Forelimb muscle (tissue), 1 donor: ENCODE data around the gene CTBP2. TPM values are rescaled to one million over a fixed set of nuclear protein-coding genes. Genes with fewer than 3 reads are reported as not detected.

Experiments used
- DNase-seq: peaks from one replicate; pipeline ENCODE4 v3.0.0-alpha.2; 2013; ENCODE audit warnings: low read depth
- polyA plus RNA-seq: library from polyadenylated mRNA; unstranded; fragments of 120-200 nt; gene quantifications from one replicate; pipeline ENCODE4 v1.2.1, GENCODE V29; 2013; ENCODE audit not compliant: insufficient read length

Gene CTBP2
- polyA plus RNA-seq, 1 donor: 34.1 TPM

DNA sequence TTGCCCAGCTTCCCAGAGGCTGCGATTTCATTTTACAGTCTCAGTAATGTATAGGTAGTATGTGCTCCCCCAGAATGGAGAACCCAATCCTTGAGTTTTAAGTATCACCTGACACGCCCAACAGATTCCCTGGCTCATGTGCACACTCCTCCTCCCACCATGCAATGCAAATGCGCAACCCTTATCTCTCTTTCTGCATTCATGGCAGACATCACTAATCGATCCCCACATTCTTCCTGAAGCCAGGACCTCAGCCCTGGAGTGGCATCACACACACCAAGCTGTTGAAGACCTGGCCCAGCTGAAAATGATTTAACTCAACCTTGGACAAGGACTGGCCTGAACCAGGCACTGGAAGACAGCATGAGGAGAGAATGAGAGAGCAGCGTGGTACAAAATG lies 150.0 kb downstream of the CTBP2 start:
- no peak for DNase-seq

- no peak for DNase-seq
These were observed 150.7 kb downstream of the CTBP2 start for GRCh38 chr10:125009661-125010161.

DNA sequence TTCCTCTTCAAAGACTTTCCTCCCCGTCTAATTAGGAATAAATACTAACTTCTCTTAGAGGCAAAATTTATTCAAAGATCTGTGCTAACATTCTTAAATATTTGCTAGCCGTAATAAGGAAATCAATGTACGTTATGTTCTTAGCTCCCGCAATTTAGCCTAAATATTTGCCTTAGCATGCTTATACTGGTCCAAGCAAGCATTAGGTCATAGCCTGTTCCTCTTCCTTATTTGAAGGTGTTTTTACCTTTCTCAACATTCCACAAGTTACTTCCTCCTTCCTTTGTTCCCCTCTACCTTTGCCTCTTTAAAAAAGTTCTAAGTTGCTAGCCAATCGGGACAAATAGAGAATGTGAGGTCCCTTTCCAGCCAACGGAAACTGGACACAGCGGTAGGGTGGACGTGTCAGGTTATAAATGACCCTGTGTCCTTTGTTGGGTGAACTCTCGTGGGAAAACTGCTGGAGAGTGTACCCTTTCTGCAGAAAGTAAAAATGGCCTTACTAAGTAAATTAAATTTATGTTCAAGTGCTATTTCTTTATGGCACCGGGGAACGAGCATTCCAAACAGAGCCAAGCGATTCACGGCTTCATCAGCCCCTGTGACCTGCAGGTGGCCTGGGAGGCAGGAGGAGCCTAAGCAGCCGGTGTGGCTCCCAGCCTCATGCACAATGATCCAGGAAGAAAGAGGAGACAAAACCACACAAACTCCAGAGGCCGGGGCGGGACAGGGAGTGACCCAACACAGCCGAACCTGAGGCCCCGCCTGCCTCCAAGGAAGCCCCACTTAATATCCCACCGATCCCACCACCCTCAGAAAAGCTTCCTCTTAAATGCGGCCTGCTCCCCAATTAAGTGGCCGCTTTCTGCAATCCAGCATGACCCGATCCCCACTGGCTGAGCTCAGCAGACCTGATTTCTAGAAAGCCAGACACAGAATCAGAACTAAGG lies 151.4 kb downstream of the CTBP2 start:
- DNase-seq: no peak

GRCh38 chr10:125007436-125007835 lies 152.9 kb downstream of the CTBP2 start:
- DNase-seq: no peak

DNA sequence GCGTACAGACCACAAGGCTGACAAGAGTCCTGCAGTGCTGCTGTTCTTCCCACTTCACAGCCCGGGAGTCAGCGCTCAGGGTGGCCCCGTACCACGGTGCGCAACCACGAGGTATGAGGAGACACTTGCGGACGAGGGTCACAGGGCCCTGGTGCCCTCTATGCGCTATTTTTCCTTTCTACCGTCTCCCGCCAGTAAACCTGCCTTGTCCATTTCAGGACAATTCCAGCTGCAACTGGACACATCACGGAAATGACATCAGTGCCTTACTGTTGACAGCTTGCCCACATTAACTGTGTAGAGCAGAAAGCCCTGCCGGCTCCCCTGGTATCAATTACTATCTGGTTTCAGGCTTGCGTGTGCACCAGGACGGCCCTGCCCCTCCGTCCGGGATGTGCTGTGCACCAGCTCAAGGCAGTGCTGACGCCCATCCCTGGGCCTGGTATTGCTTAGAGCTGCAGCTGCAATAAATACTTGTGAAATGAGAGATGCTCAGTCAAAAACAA lies 153.4 kb downstream of the CTBP2 start:
- DNase-seq: peak; percentile 46

DNA sequence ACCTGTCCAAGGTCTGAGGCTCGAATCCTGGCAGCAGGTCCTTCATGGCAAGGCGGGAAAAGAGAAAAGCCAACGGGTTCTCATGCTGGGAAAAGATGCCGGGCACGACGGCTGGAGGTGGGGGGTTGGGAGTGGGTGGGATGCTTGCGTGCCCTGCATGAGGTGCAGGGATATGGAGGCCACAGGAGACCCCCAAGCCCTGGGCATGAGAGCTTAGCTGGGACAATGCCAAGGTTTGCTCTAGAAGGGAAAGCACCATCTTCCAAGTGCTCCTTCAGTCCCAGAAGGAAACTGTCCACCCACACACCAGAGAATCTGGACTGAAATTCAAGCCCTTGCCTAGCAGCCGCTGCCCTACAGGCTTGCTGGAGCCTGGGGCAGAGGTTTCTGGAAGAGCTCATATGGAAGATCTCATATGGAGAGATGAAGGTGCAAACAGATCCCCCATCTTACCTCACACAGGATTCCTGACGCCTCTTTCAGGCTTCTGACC lies 154.1 kb downstream of the CTBP2 start:
- DNase-seq: no peak

- DNase-seq: no peak
These were observed 154.8 kb downstream of the CTBP2 start for GRCh38 chr10:125005312-125006187.

DNA sequence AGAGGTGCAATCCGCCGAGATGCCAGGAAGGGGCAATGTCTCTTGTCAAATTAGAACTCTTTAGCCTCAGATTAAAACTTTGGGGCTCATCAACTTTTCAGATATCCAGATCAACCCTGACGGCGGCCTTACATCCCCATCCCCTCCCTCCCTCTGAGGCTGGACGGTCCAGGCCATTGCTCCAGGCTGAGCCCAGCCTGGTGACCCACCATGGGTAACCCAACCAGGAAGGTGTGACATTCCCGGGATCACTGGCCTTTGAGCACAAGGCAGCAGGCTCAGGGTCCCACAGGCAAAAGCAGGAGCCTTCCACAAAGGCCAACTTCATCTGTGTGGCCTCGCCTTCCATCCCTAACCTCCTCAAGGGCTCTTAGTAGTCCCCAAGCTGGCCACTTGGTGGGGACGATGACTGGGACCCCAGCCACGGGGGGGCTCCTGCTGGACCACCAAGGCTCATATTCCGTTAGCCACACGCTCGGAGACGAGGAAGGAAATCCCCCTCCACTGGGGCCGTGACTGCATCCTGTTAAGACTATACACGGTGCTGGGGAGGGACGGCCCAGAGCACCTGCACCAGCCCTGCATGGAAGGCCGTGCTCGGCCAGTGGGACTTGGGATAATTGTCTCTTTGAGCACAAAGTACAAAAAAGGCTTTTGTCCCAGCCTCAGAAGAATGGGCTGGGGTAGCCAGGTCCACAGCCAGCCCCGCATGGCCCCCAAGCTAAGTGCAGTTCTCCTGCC lies 155.6 kb downstream of the CTBP2 start:
- DNase-seq: no peak

DNA sequence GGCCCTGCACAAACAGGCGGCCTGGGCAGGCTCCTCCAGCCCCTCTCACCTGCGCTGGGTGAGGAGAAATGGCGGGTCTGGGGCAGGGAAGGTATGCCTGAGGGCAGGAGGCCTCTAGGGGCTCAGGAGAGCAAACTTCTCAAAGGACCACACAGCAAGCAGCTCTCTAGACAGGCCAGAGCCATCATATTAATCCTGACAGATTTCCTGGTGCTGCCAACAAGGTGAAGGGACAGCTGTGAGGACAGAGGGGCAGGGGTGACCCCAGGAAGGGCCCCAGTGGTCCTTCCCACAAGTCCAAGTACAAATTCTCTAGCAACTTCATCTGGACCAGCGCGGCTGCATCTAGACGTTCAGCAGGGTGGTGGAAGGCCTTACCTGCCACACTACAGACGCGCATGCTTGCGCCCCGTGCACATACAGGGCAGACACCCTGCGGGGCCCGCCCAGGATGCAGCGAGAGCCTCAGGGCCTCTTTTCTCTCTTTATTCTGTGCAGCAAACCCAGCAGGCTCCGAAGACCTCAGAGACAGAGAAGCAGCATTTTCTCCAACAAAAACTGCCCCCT lies 156.4 kb downstream of the CTBP2 start:
- no peak for DNase-seq

DNA sequence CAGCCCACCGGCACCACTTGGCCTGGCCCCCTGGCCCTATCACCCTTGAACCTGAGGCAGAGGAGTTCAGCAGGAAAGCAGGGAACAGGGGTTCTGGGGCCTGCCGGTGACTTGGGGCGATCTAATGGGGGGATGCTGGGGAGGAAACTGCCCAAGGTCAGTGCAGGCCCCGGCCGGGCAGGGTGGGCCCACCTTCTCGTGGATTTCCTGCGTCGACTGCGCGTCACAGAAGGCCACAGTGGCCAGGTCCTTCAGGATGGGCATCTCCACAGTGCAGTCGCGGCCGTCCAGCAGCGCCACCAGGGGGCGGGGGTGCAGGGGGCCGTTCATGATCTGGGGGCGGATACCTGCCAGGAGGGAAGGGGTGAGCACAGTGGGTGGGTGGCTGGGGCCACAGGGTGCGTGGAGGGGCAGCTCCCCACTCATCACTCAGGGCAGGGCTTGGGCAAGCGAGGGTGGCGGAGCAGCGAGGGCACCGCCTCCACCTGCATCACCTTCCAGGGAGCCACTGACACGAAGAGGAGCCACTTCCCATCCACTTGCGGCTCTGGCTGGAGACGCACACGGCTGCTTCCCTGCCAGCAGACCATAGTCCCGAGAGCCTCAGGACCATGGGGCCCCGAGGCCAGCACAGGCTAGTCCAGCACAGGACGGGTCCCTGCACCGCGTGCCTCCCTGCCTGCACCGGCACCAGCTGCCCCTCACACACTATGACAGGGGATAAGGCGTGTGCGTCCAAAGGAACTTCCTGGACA lies 157.0 kb downstream of the CTBP2 start:
- DNase-seq: no peak

DNA sequence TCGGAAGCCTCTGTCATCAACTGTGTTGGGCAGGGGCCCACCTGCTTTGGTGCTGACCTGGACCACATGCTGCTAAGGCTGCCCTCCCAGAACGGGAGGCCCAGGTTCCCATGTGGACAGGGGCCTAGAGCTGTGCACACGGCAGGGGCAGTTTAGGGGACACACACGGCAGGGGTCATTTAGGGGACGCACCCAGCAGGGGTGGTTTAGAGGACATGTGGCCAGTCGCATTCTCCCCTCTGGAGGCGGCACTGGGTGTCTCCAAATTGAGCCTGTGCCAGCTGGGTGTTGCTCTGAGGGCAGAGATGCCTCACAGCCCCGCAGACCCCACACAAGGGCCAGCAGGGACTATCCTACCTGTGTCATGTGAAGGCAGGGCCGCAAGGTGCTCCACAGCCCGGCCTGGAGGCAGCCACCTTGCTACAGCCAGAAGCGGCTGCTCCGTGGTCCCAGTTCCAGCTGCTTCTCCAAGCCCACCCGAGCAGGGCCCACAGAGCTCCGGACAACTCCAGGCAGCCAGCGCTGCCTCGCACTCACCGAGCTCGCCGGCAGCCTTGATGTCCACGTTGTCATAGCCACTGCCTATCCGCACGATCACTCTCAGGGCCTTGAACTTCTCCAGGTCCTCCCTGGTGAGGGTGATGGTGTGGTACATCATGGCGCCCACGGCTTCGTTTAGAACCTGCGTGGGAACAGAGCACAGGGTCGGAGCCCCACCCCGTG lies 157.8 kb downstream of the CTBP2 start:
- no peak for DNase-seq

- no peak for DNase-seq
These were observed 158.3 kb downstream of the CTBP2 start for GRCh38 chr10:125002047-125002422.

DNA sequence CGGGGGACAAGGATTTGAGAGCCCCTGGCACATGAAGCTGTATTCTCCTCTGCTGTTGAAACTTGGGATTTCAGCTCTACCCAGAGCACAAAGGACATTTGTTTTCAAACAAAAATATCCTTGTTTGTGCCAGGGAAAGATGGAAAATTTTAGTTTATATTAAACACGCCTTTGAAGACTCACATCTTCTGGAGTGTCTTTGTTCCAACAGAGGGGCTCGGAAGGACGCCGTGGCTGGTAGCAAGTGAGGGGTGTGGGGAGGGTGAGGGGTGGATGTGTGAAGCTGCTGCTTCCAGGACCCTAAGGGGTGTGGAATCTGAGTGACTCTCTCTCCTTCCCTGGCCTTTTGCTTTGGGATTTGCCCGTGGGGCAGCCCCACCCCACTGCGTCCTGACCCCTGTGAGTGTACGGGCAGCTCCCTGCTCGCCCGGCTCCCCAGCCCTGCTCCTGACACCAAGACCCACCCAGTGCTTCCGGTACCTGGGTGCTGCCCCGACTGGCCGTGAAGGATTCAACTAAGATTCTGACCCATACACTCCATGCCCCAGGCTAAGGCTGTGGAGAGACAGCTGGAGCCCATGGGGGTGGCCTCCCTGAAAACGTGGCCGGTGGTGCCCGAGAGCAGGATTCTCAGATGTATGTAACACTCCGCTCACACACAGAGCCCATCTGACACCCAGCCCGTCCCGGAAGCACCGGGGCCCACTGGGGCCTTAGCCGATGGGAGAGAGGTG lies 158.9 kb downstream of the CTBP2 start:
- no peak for DNase-seq

DNA sequence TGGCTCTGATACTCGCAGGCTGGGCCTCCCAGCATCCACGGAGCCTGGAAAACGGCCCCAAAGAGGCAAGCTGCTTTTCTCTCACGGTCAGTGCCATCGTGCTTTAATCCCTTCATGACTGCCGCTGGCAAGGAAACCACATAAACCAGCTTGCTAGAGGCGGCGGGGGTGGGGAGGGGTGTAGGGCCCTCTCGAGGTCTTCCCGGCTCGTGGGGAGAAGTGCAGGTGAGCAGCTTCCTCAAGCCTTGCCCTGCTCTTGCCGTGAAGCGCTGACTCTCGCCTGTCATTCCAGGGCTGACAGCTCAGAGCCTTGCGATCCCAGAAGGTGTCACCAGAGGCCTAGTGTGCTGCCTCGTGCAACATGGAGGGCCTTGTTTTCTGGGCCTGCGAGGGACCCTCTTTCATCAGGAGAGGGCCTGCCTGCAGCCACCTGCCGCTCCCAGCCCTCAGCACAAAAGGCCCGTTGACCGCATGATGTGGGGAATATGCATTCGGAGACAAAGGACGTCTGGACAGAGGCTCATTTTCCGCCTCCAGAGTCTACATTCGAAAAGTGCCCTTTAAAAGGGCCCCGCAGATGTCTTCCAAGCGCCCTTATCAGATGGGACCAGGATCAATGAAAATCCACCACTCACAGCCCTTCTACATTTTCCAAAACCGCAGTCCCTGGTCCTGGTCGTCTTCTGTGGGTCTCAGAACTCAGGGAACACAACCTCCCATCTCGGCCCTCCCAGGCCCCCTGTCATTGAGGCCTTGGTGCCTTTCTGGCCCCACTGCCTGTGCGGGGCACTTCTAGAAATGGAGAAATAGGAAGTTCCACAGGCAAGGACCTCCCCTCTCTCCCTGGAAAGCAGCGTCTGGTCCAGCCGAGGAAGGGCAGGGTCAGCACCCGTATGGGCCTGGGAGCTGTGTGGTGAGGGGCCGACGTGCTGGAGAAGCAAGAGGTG lies 159.7 kb downstream of the CTBP2 start:
- DNase-seq: no peak

DNA sequence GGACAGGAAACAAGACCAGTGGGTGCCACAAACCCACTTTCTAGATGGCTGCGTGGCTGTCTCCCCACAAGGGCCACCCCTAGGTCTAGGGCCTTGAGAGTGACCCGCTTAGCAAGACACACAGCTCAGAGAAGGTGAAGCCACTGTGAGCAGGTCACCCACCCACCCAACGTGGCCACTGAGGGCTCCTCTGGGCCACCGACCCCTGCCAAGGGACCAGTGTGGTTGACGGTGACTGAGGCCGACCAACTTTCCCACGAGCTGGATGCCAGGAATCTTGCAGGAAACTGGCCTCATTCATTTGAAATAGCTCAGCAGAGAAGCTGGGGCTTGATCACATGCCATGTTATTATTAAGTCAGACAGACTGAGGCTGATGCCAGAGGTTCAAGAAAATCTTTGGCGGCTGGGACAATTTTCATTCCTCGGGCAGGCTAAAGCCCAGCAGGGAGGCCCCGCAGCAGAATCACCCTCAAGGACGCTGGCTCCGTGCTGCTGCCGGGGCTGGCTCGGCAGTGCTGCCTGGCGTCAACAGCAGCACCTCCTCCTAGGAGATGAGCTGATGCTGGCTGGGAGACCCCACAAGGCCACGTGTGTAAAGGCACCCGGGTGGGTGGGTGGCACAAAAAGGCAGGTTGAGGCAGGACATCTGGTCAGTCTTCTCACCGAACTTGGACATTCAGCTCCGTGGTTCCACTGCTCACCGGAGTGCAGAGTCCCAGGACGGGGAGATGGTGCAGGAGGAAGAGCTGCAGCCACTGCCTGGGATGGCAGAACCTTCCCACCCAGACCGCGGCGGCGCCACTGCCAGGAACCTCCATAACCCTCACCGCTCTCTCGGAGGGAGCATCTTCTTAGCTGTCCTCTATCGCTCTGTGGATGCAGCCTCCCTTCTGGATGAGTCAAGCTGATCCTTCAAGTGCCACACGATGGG lies 160.7 kb downstream of the CTBP2 start:
- DNase-seq: no peak

- no peak for DNase-seq
These were observed 161.6 kb downstream of the CTBP2 start for GRCh38 chr10:124998624-124999291.
